ENCODE measurements around the gene TGOLN2.

The TGOLN2 gene

GRCh38 chr2:85302121-85302520, 25.7 kb downstream of the TGOLN2 start:
- no peak overlapping the region for H3K9ac ChIP-seq (ENCODE audit: low read length)
- peaks cover 28% of the 10 kb centered on the region for H3K36me3 ChIP-seq (ENCODE audit: control insufficient read depth, insufficient read depth, low read length, severe bottlenecking)
- no peaks in the 10 kb centered on the region for H3K27me3 ChIP-seq (replicated peaks; ENCODE audit: control insufficient read depth, insufficient read depth, low read length)
- H3K4me1 ChIP-seq (ENCODE audit: control insufficient read depth, insufficient read depth, low read length) = peaks cover under 1% of the 10 kb centered on the region
- no peaks in the 10 kb centered on the region for H3K9me3 ChIP-seq (ENCODE audit: control insufficient read depth, low read length)
- no peak for DNase-seq (ENCODE audit: low read depth)
- H3K4me3 ChIP-seq (ENCODE audit: low read length) = no peak overlapping the region

GRCh38 chr2:85291425-85292023, 36.3 kb downstream of the TGOLN2 start:
- DNase-seq (ENCODE audit: low read depth) = no peak
- Histone ChIP-seq H3K36me3 (ENCODE audit: control insufficient read depth, insufficient read depth, low read length, severe bottlenecking) (peaks cover 5% of the 10 kb centered on the region), H3K4me3 (ENCODE audit: low read length) (peak overlapping the region; percentile 6), H3K27me3 (replicated peaks; ENCODE audit: control insufficient read depth, insufficient read depth, low read length) (no peaks in the 10 kb centered on the region), H3K9me3 (ENCODE audit: control insufficient read depth, low read length) (no peaks in the 10 kb centered on the region), H3K9ac (ENCODE audit: low read length) (no peak overlapping the region), H3K4me1 (ENCODE audit: control insufficient read depth, insufficient read depth, low read length) (peaks cover 2% of the 10 kb centered on the region)

GRCh38 chr2:85288244-85288725, 39.5 kb downstream of the TGOLN2 start:
- H3K9me3 ChIP-seq (ENCODE audit: control insufficient read depth, low read length) = no peaks in the 10 kb centered on the region
- no peaks in the 10 kb centered on the region for H3K27me3 ChIP-seq (replicated peaks; ENCODE audit: control insufficient read depth, insufficient read depth, low read length)
- peaks cover 9% of the 10 kb centered on the region for H3K36me3 ChIP-seq (ENCODE audit: control insufficient read depth, insufficient read depth, low read length, severe bottlenecking)
- DNase-seq (ENCODE audit: low read depth) = peak; percentile 58
- peaks cover 2% of the 10 kb centered on the region for H3K4me1 ChIP-seq (ENCODE audit: control insufficient read depth, insufficient read depth, low read length)
- H3K4me3 ChIP-seq (ENCODE audit: low read length) = no peak overlapping the region
- H3K9ac ChIP-seq (ENCODE audit: low read length) = no peak overlapping the region

- DNase-seq (ENCODE audit: low read depth) = no peak
- H3K36me3 ChIP-seq (ENCODE audit: control insufficient read depth, insufficient read depth, low read length, severe bottlenecking) = peaks cover 9% of the 10 kb centered on the region
- H3K4me1 ChIP-seq (ENCODE audit: control insufficient read depth, insufficient read depth, low read length) = peaks cover 2% of the 10 kb centered on the region
- H3K9ac ChIP-seq (ENCODE audit: low read length) = no peak overlapping the region
- no peak overlapping the region for H3K4me3 ChIP-seq (ENCODE audit: low read length)
- H3K27me3 ChIP-seq (replicated peaks; ENCODE audit: control insufficient read depth, insufficient read depth, low read length) = no peaks in the 10 kb centered on the region
- no peaks in the 10 kb centered on the region for H3K9me3 ChIP-seq (ENCODE audit: control insufficient read depth, low read length)
These were observed 40.1 kb downstream of the TGOLN2 start for GRCh38 chr2:85287721-85288120.

- Histone ChIP-seq H3K9me3 (ENCODE audit: control insufficient read depth, low read length) (no peaks in the 10 kb centered on the region), H3K27me3 (replicated peaks; ENCODE audit: control insufficient read depth, insufficient read depth, low read length) (no peaks in the 10 kb centered on the region), H3K9ac (ENCODE audit: low read length) (no peak overlapping the region), H3K4me3 (ENCODE audit: low read length) (no peak overlapping the region), H3K36me3 (ENCODE audit: control insufficient read depth, insufficient read depth, low read length, severe bottlenecking) (peaks cover 9% of the 10 kb centered on the region), H3K4me1 (ENCODE audit: control insufficient read depth, insufficient read depth, low read length) (peaks cover 2% of the 10 kb centered on the region)
- DNase-seq (ENCODE audit: low read depth) = no peak
These were observed 40.9 kb downstream of the TGOLN2 start for GRCh38 chr2:85286918-85287317.

GRCh38 chr2:85283641-85284040, 44.1 kb downstream of the TGOLN2 start:
- Histone ChIP-seq H3K9me3 (ENCODE audit: control insufficient read depth, low read length) (no peaks in the 10 kb centered on the region), H3K4me3 (ENCODE audit: low read length) (no peak overlapping the region), H3K36me3 (ENCODE audit: control insufficient read depth, insufficient read depth, low read length, severe bottlenecking) (peaks cover 9% of the 10 kb centered on the region), H3K27me3 (replicated peaks; ENCODE audit: control insufficient read depth, insufficient read depth, low read length) (no peaks in the 10 kb centered on the region), H3K9ac (ENCODE audit: low read length) (no peak overlapping the region), H3K4me1 (ENCODE audit: control insufficient read depth, insufficient read depth, low read length) (peaks cover 3% of the 10 kb centered on the region)
- no peak for DNase-seq (ENCODE audit: low read depth)

GRCh38 chr2:85282914-85283313, 44.9 kb downstream of the TGOLN2 start:
- no peaks in the 10 kb centered on the region for H3K9me3 ChIP-seq (ENCODE audit: control insufficient read depth, low read length)
- no peaks in the 10 kb centered on the region for H3K27me3 ChIP-seq (replicated peaks; ENCODE audit: control insufficient read depth, insufficient read depth, low read length)
- no peak for DNase-seq (ENCODE audit: low read depth)
- H3K4me1 ChIP-seq (ENCODE audit: control insufficient read depth, insufficient read depth, low read length) = peaks cover 9% of the 10 kb centered on the region
- peaks cover 7% of the 10 kb centered on the region for H3K36me3 ChIP-seq (ENCODE audit: control insufficient read depth, insufficient read depth, low read length, severe bottlenecking)
- H3K9ac ChIP-seq (ENCODE audit: low read length) = no peak overlapping the region
- no peak overlapping the region for H3K4me3 ChIP-seq (ENCODE audit: low read length)

GRCh38 chr2:85281553-85281952, 46.2 kb downstream of the TGOLN2 start:
- DNase-seq (ENCODE audit: low read depth) = no peak
- H3K9me3 ChIP-seq (ENCODE audit: control insufficient read depth, low read length) = no peaks in the 10 kb centered on the region
- peaks cover 22% of the 10 kb centered on the region for H3K4me1 ChIP-seq (ENCODE audit: control insufficient read depth, insufficient read depth, low read length)
- peaks cover 4% of the 10 kb centered on the region for H3K36me3 ChIP-seq (ENCODE audit: control insufficient read depth, insufficient read depth, low read length, severe bottlenecking)
- no peak overlapping the region for H3K4me3 ChIP-seq (ENCODE audit: low read length)
- H3K9ac ChIP-seq (ENCODE audit: low read length) = no peak overlapping the region
- H3K27me3 ChIP-seq (replicated peaks; ENCODE audit: control insufficient read depth, insufficient read depth, low read length) = no peaks in the 10 kb centered on the region

GRCh38 chr2:85278361-85278760, 49.4 kb downstream of the TGOLN2 start:
- H3K4me3 ChIP-seq (ENCODE audit: low read length) = peak overlapping the region; percentile 31
- DNase-seq (ENCODE audit: low read depth) = peak; percentile 69

GRCh38 chr2:85277416-85278158, 50.2 kb downstream of the TGOLN2 start:
- Histone ChIP-seq H3K9me3 (ENCODE audit: control insufficient read depth, low read length) (no peaks in the 10 kb centered on the region), H3K4me3 (ENCODE audit: low read length) (peak overlapping the region; percentile 31), H3K36me3 (ENCODE audit: control insufficient read depth, insufficient read depth, low read length, severe bottlenecking) (no peaks in the 10 kb centered on the region), H3K4me1 (ENCODE audit: control insufficient read depth, insufficient read depth, low read length) (peaks cover 30% of the 10 kb centered on the region), H3K27me3 (replicated peaks; ENCODE audit: control insufficient read depth, insufficient read depth, low read length) (no peaks in the 10 kb centered on the region), H3K9ac (ENCODE audit: low read length) (peak overlapping the region; percentile 77)
- peak; percentile 92 for DNase-seq (ENCODE audit: low read depth)

More at GRCh38 chr2:85278361-85278760, 49.4 kb downstream of the TGOLN2 start:
- H3K9ac ChIP-seq (ENCODE audit: low read length) = no peak overlapping the region
- H3K9me3 ChIP-seq (ENCODE audit: control insufficient read depth, low read length) = no peaks in the 10 kb centered on the region
- no peaks in the 10 kb centered on the region for H3K27me3 ChIP-seq (replicated peaks; ENCODE audit: control insufficient read depth, insufficient read depth, low read length)
- peaks cover 30% of the 10 kb centered on the region for H3K4me1 ChIP-seq (ENCODE audit: control insufficient read depth, insufficient read depth, low read length)
- no peaks in the 10 kb centered on the region for H3K36me3 ChIP-seq (ENCODE audit: control insufficient read depth, insufficient read depth, low read length, severe bottlenecking)

- Histone ChIP-seq H3K4me1 (ENCODE audit: control insufficient read depth, insufficient read depth, low read length) (peaks cover 30% of the 10 kb centered on the region), H3K4me3 (ENCODE audit: low read length) (peak overlapping the region; percentile 71), H3K9ac (ENCODE audit: low read length) (peak overlapping the region; percentile 77), H3K9me3 (ENCODE audit: control insufficient read depth, low read length) (no peaks in the 10 kb centered on the region), H3K36me3 (ENCODE audit: control insufficient read depth, insufficient read depth, low read length, severe bottlenecking) (no peaks in the 10 kb centered on the region), H3K27me3 (replicated peaks; ENCODE audit: control insufficient read depth, insufficient read depth, low read length) (no peaks in the 10 kb centered on the region)
- DNase-seq (ENCODE audit: low read depth) = no peak
These were observed 51.1 kb downstream of the TGOLN2 start for GRCh38 chr2:85276571-85277118.

Data from adipocyte (in vitro differentiated cells).